Nucleus accumbens (tissue), 56 donors: ENCODE measurements around the gene TBX3.

Experiments
- DNase-seq, 56 donors: peaks; one replicate each; lab custom pipeline; 2025; lab: John Stamatoyannopoulos, UW

The TBX3 gene

GRCh38 chr12:114669401-114670290, 14.3 kb downstream of the TBX3 start:
- DNase-seq, result no peak

GRCh38 chr12:114668886-114669288, 15.1 kb downstream of the TBX3 start:
- no peak for DNase-seq

GRCh38 chr12:114668151-114668885, 15.7 kb downstream of the TBX3 start:
- peak in 41 of 56 donors; percentile 1 to 60 (median 16) for DNase-seq

GRCh38 chr12:114667669-114668150, 16.3 kb downstream of the TBX3 start:
- peak in 1 of 56 donors; percentile 21 for DNase-seq

- DNase-seq, result no peak
Measured at GRCh38 chr12:114666746-114667668, 17.0 kb downstream of the TBX3 start.

GRCh38 chr12:114665411-114666260, 18.3 kb downstream of the TBX3 start:
- DNase-seq, result no peak

- DNase-seq, result no peak
Measured at GRCh38 chr12:114664651-114665320, 19.2 kb downstream of the TBX3 start.

GRCh38 chr12:114662512-114663177, 21.3 kb downstream of the TBX3 start:
- DNase-seq, result peak in 47 of 56 donors; percentile 2 to 84 (median 32)

GRCh38 chr12:114661245-114661644, 22.7 kb downstream of the TBX3 start:
- no peak for DNase-seq

GRCh38 chr12:114659084-114659483, 24.9 kb downstream of the TBX3 start:
- no peak for DNase-seq

- DNase-seq, result no peak
Measured at GRCh38 chr12:114658002-114658441, 26.0 kb downstream of the TBX3 start.

GRCh38 chr12:114657597-114657920, 26.4 kb downstream of the TBX3 start:
- no peak for DNase-seq

- DNase-seq, result no peak
Measured at GRCh38 chr12:114656906-114657596, 26.9 kb downstream of the TBX3 start.

- no peak for DNase-seq
Measured at GRCh38 chr12:114655934-114656749, 27.8 kb downstream of the TBX3 start.

GRCh38 chr12:114649585-114649984, 34.4 kb downstream of the TBX3 start:
- no peak for DNase-seq

GRCh38 chr12:114648711-114649110, 35.3 kb downstream of the TBX3 start:
- DNase-seq, result no peak
